Urothelium cell line (cell line): Measurements from ENCODE around the gene FKBP15.
A peak's percentile ranks its signal among the peaks of the same experiment; 100 is the strongest.
"Not testable (repeated sequence)": the region's sequence is repeated elsewhere in the genome, so short reads cannot be mapped to it uniquely, and the experiment has no call there.

Source experiments
- DNase-seq: peaks from one replicate; pipeline ENCODE4 v3.0.0; 2011; ENCODE audit warnings: low spot score, mixed read lengths
- FAIRE-seq: peaks from 2 replicates; lab custom pipeline; 2011; peaks lifted over from hg19 to GRCh38; lab: Jason Lieb, UNC

The FKBP15 gene

GRCh38 chr9:113221003-113221799, at the start of gene FKBP15, which contains the start of gene SLC31A1:
Gene FKBP15, minus strand, starts transcription at chr9:113221277. Its CDS starts 34 bp downstream, at chr9:113221243.
Gene SLC31A1, plus strand, starts transcription at chr9:113221544. Its CDS starts 34,605 bp downstream, at chr9:113256149.
- DNase-seq (peak; percentile 98), FAIRE-seq (no peak)

GRCh38 chr9:113269871-113270270, 48.8 kb upstream of the FKBP15 start:
- FAIRE-seq (no peak), DNase-seq (no peak)

- FAIRE-seq (no peak), DNase-seq (no peak)
Measured at GRCh38 chr9:113269355-113269754, 48.3 kb upstream of the FKBP15 start.

- FAIRE-seq (no peak), DNase-seq (no peak)
Measured at GRCh38 chr9:113267911-113268566, 47.0 kb upstream of the FKBP15 start.

- no peak for DNase-seq
- no peak for FAIRE-seq
Measured at GRCh38 chr9:113266174-113266573, 45.1 kb upstream of the FKBP15 start.

GRCh38 chr9:113261917-113262671, 41.0 kb upstream of the FKBP15 start:
- FAIRE-seq (no peak), DNase-seq (no peak)

- FAIRE-seq: no peak
- no peak for DNase-seq
Measured at GRCh38 chr9:113258282-113258681, 37.2 kb upstream of the FKBP15 start.

GRCh38 chr9:113257863-113258262, 36.8 kb upstream of the FKBP15 start:
- DNase-seq: no peak
- no peak for FAIRE-seq

GRCh38 chr9:113255438-113255837, 34.4 kb upstream of the FKBP15 start:
- no peak for FAIRE-seq
- no peak for DNase-seq

GRCh38 chr9:113254991-113255390, 33.9 kb upstream of the FKBP15 start:
- FAIRE-seq: no peak

GRCh38 chr9:113250807-113251206, 29.7 kb upstream of the FKBP15 start:
- FAIRE-seq: no peak

More at GRCh38 chr9:113254991-113255390, 33.9 kb upstream of the FKBP15 start:
- no peak for DNase-seq

GRCh38 chr9:113249661-113250060, 28.6 kb upstream of the FKBP15 start:
- not testable (repeated sequence) for FAIRE-seq, DNase-seq

More at GRCh38 chr9:113250807-113251206, 29.7 kb upstream of the FKBP15 start:
- DNase-seq: no peak

- FAIRE-seq (no peak), DNase-seq (no peak)
Measured at GRCh38 chr9:113247640-113248039, 26.6 kb upstream of the FKBP15 start.

GRCh38 chr9:113246928-113247327, 25.9 kb upstream of the FKBP15 start:
- FAIRE-seq: no peak
- no peak for DNase-seq

GRCh38 chr9:113245894-113246293, 24.8 kb upstream of the FKBP15 start:
- DNase-seq (no peak), FAIRE-seq (no peak)

GRCh38 chr9:113244556-113244955, 23.5 kb upstream of the FKBP15 start:
- no peak for DNase-seq
- no peak for FAIRE-seq

GRCh38 chr9:113241161-113241560, 20.1 kb upstream of the FKBP15 start:
- no peak for FAIRE-seq

GRCh38 chr9:113238859-113239232, 17.8 kb upstream of the FKBP15 start:
- FAIRE-seq: no peak
- DNase-seq: no peak

More at GRCh38 chr9:113241161-113241560, 20.1 kb upstream of the FKBP15 start:
- DNase-seq: no peak

GRCh38 chr9:113238202-113238858, 17.3 kb upstream of the FKBP15 start:
- no peak for DNase-seq
- FAIRE-seq: no peak

GRCh38 chr9:113237026-113237425, 15.9 kb upstream of the FKBP15 start:
- FAIRE-seq (no peak), DNase-seq (no peak)
